HepG2 (cell line): Measurements from ENCODE around the gene CIAPIN1. TPM values are rescaled to one million over a fixed set of nuclear protein-coding genes. Genes with fewer than 3 reads are reported as not detected.

Experiments
- CCDC6 ChIP-seq: sonication (generic); formaldehyde crosslinking; IDR thresholded peaks from 2 replicates; pipeline ENCODE4 v1.8.1; 2022; ENCODE audit warnings: mild to moderate bottlenecking, missing genetic modification reagents, moderate library complexity
- CHD2 ChIP-seq: IDR thresholded peaks from 2 replicates; pipeline ENCODE4 v1.6.1; 2011; ENCODE audit warnings: low read depth, low read length, improper control_type of control experiment
- ELF4 ChIP-seq: sonication (generic); formaldehyde crosslinking; IDR thresholded peaks from 2 replicates; pipeline ENCODE4 v1.5.0; 2020; ENCODE audit warnings: missing genetic modification reagents, mild to moderate bottlenecking, moderate library complexity, borderline replicate concordance
- FOXP1 ChIP-seq, 2 experiments: fragments of 450-650 bp in 1 of 2; IDR thresholded peaks; 2 replicates each; pipeline ENCODE4 v1.6.1; 2017 to 2018; ENCODE audit warnings: antibody characterized with exemption in 1 of 2
- JARID2 ChIP-seq: sonication (generic); formaldehyde crosslinking; IDR thresholded peaks from 2 replicates; pipeline ENCODE4 v1.8.1; 2023; ENCODE audit warnings: missing genetic modification reagents, inconsistent platforms; ENCODE audit not compliant: insufficient replicate concordance
- NR2C2 ChIP-seq: sonication (generic); formaldehyde crosslinking; IDR thresholded peaks from 2 replicates; pipeline ENCODE4 v1.4.0; 2020; ENCODE audit warnings: missing genetic modification reagents, mild to moderate bottlenecking, moderate library complexity, borderline replicate concordance
- RXRA ChIP-seq: sonication (generic); formaldehyde crosslinking; IDR thresholded peaks from 2 replicates; pipeline ENCODE4 v1.5.1; 2020; ENCODE audit warnings: missing genetic modification reagents
- TBX2 ChIP-seq: sonication (generic); formaldehyde crosslinking; IDR thresholded peaks from 2 replicates; pipeline ENCODE4 v1.5.0; 2020; ENCODE audit warnings: missing genetic modification reagents, mild to moderate bottlenecking, borderline replicate concordance
- TFAP4 ChIP-seq: sonication (generic); IDR thresholded peaks from 2 replicates; pipeline ENCODE4 v1.6.1; 2016; ENCODE audit warnings: low read depth, borderline replicate concordance
- ZBTB2 ChIP-seq: sonication (generic); formaldehyde crosslinking; IDR thresholded peaks from 2 replicates; pipeline ENCODE4 v1.8.0; 2022; ENCODE audit warnings: low read depth, missing genetic modification reagents
- ZBTB3 ChIP-seq: sonication (generic); formaldehyde crosslinking; IDR thresholded peaks from 2 replicates; pipeline ENCODE4 v1.4.0; 2020; ENCODE audit warnings: low read depth, mild to moderate bottlenecking, moderate library complexity, missing genetic modification reagents, borderline replicate concordance
- ZFX ChIP-seq: sonication (generic); formaldehyde crosslinking; IDR thresholded peaks from 2 replicates; pipeline ENCODE4 v1.4.0; 2020; ENCODE audit warnings: mild to moderate bottlenecking, low read depth, missing genetic modification reagents, moderate library complexity
- ZNF326 ChIP-seq: sonication (generic); formaldehyde crosslinking; IDR thresholded peaks from 2 replicates; pipeline ENCODE4 v1.4.0; 2020; ENCODE audit warnings: missing genetic modification reagents, borderline replicate concordance
- ZNF34 ChIP-seq: sonication (generic); formaldehyde crosslinking; IDR thresholded peaks from 2 replicates; pipeline ENCODE4 v1.4.0; 2020; ENCODE audit warnings: mild to moderate bottlenecking, missing genetic modification reagents, borderline replicate concordance
- ZNF430 ChIP-seq: sonication (generic); formaldehyde crosslinking; IDR thresholded peaks from 2 replicates; pipeline ENCODE4 v1.9.0; 2021; ENCODE audit warnings: mild to moderate bottlenecking, missing genetic modification reagents
- ZNF580 ChIP-seq: IDR thresholded peaks from 2 replicates; pipeline ENCODE4 v1.6.1; 2016; ENCODE audit warnings: low read depth, borderline replicate concordance
- ZNF687 ChIP-seq: sonication (generic); formaldehyde crosslinking; IDR thresholded peaks from 2 replicates; pipeline ENCODE4 v1.5.1; 2020; ENCODE audit warnings: mild to moderate bottlenecking, missing genetic modification reagents, moderate library complexity
- ZNF772 ChIP-seq: sonication (generic); formaldehyde crosslinking; IDR thresholded peaks from 2 replicates; pipeline ENCODE4 v1.5.0; 2020; ENCODE audit warnings: mild to moderate bottlenecking, missing genetic modification reagents
- polyA plus RNA-seq, 8 experiments: library from polyadenylated mRNA; depleted of rRNA in 3 of 8; stranded (reverse) in 7 of 8; unstranded in 1 of 8; fragments of >200 nt; fragmentation: Illumina TruSeq in 4 of 8; extraction: Trizol in 4 of 8; gene quantifications; 2 replicates each; pipeline versions ENCODE4 v1.2.1 to v1.2.3, GENCODE V29; 2011 to 2016; ENCODE audit warnings: low read depth in 4 of 8, missing spikeins in 1 of 8, mixed read lengths in 1 of 8; ENCODE audit not compliant: insufficient read depth in 1 of 8
- total RNA-seq, 5 experiments: library from RNA; depleted of rRNA; stranded (reverse); fragments of >200 nt; fragmentation: Illumina TruSeq; extraction: Trizol; gene quantifications; 2 replicates each; pipeline ENCODE4 v1.2.3, GENCODE V29; 2016; ENCODE audit warnings: low read depth in 1 of 5
- TF ChIP-seq, protein P1 (sequence below): sonication (generic); formaldehyde crosslinking; IDR thresholded peaks from 2 replicates; pipeline ENCODE4 v1.4.0; 2020; ENCODE audit warnings: missing genetic modification reagents

Gene CIAPIN1
- total and polyA plus RNA-seq, 2 of the 13 experiments (the other 11 are each of a cell fraction or from before 2014, with no cell fraction given) = 69.3 to 89.7 TPM

- TF ChIP-seq ZNF687 (CRISPR knock-in tag) = peak; percentile 98
- peak; percentile 75 for TF ChIP-seq ZNF772 (CRISPR knock-in tag)
- TF ChIP-seq CCDC6 (CRISPR knock-in tag) = no peak
- peak; percentile 94 for TF ChIP-seq ZFX (CRISPR knock-in tag)
- TF ChIP-seq ZNF34 (CRISPR knock-in tag) = no peak
- TF ChIP-seq ZBTB2 = 0 out of 2 replicates have a peak, but pooled peaks have one; percentile 1
- TF ChIP-seq JARID2 = no peak
- TF ChIP-seq ZNF430 (CRISPR knock-in tag) = peak; percentile 92; the same call in 1 of the 2 replicates
- peak; percentile 53; the same call in 1 of the 2 replicates for TF ChIP-seq ZBTB3 (CRISPR knock-in tag)
- TF ChIP-seq ELF4 = peak; percentile 87; the same call in 1 of the 2 replicates
- TF ChIP-seq TFAP4 = peak; percentile 54; the same call in 1 of the 2 replicates
- no peak for TF ChIP-seq ZNF580 (CRISPR knock-in tag)
- TF ChIP-seq NR2C2 (CRISPR knock-in tag) = peak; percentile 65; the same call in 1 of the 2 replicates
- peak; percentile 82; the same call in 1 of the 2 replicates for TF ChIP-seq TBX2 (CRISPR knock-in tag)
- no peak for TF ChIP-seq FOXP1 (IDR thresholded peaks at IDR 0.05)
- TF ChIP-seq FOXP1 (CRISPR knock-in tag; IDR thresholded peaks at IDR 0.05) = peak; percentile 43; the same call in 1 of the 2 replicates
- no peak for TF ChIP-seq CHD2
- no peak for TF ChIP-seq ZNF326 (CRISPR knock-in tag)
- TF ChIP-seq, protein P1, sequence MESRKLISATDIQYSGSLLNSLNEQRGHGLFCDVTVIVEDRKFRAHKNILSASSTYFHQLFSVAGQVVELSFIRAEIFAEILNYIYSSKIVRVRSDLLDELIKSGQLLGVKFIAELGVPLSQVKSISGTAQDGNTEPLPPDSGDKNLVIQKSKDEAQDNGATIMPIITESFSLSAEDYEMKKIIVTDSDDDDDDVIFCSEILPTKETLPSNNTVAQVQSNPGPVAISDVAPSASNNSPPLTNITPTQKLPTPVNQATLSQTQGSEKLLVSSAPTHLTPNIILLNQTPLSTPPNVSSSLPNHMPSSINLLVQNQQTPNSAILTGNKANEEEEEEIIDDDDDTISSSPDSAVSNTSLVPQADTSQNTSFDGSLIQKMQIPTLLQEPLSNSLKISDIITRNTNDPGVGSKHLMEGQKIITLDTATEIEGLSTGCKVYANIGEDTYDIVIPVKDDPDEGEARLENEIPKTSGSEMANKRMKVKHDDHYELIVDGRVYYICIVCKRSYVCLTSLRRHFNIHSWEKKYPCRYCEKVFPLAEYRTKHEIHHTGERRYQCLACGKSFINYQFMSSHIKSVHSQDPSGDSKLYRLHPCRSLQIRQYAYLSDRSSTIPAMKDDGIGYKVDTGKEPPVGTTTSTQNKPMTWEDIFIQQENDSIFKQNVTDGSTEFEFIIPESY = no peak
- peak; percentile 79; the same call in 1 of the 2 replicates for TF ChIP-seq RXRA
Measured at GRCh38 chr16:57479976-57480753, 33.0 kb upstream of the CIAPIN1 start (continued).
